K562 (cell line): ENCODE data around the gene GLRA1.

Experiments
- CTCF ChIP-seq, 3 experiments: IDR thresholded peaks in 2 of 3; conservative IDR thresholded peaks in 1 of 3; 2 replicates each; pipeline ENCODE4 v1.5.1; 2011 to 2012; ENCODE audit warnings: low read length in 3 of 3, mild to moderate bottlenecking in 3 of 3, control low read depth in 2 of 3, improper control_type of control experiment in 1 of 3, inconsistent platforms in 1 of 3, low read depth in 1 of 3, mixed read lengths in 1 of 3, moderate library complexity in 1 of 3; ENCODE audit not compliant: insufficient read depth in 2 of 3
- MXI1 ChIP-seq: IDR thresholded peaks from 2 replicates; pipeline ENCODE4 v1.6.1; 2011; ENCODE audit warnings: low read depth, mild to moderate bottlenecking, improper control_type of control experiment, low read length
- NEUROD1 ChIP-seq: fragments of 150-350 bp; IDR thresholded peaks from 2 replicates; pipeline ENCODE4 v1.6.1; 2014; ENCODE audit warnings: borderline replicate concordance, low read length, low read depth; ENCODE audit not compliant: partially characterized antibody
- POLR2A ChIP-seq: fragments of 450-650 bp; conservative IDR thresholded peaks from 2 replicates; pipeline ENCODE4 v1.6.1; 2016
- ZNF175 ChIP-seq: fragments of 200-800 bp; sonication (Bioruptor generic); IDR thresholded peaks from 2 replicates; pipeline ENCODE4 v1.6.1; 2016; ENCODE audit warnings: low read depth, mild to moderate bottlenecking, missing genetic modification characterization, missing compliant biosample characterization
- ZNF274 ChIP-seq: IDR thresholded peaks from 2 replicates; pipeline ENCODE4 v1.6.1; 2011; ENCODE audit warnings: low read depth, mild to moderate bottlenecking, low read length, moderate library complexity, borderline replicate concordance
- ZNF644 ChIP-seq: fragments of 200-800 bp; sonication (Bioruptor generic); IDR thresholded peaks from 2 replicates; pipeline ENCODE4 v1.6.1; 2016; ENCODE audit warnings: low read depth, missing genetic modification characterization, missing compliant biosample characterization
- TF ChIP-seq, protein P1 (sequence below): sonication (generic); formaldehyde crosslinking; IDR thresholded peaks from 2 replicates; pipeline ENCODE4 v1.8.1; 2022; ENCODE audit warnings: missing genetic modification reagents

DNA sequence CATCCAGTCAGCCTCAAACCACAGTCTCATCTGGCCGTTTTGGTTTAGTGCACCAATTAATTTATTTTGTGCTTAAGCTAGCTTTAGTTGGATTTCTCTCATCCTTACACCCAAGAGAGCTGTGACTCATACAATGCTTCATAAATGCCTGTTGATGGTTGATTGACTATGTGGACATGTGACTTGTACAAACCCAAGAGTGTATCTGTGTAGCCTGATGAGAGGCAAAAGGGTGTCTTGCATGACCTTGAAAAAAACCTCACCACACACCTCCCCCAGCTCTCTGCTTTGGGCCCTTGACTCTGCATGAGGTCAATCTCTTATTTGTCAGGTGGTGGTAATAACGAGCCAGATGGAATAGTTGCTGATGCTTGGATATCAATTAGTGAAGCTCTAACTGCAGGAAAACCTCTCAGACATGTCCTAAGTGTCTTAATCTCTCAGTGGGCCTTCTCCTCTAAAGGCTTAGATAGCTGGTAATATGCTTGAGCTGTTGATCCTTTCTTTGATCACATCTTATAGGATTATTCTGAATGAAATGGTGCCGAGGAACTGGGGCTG lies 10.6 kb upstream of the GLRA1 start:
- TF ChIP-seq MXI1 (no peak), ZNF274 (no peak), POLR2A (no peak), ZNF644 (tag) (no peak), ZNF175 (CRISPR knock-in tag) (no peak), NEUROD1 (no peak), CTCF (IDR thresholded peaks at IDR 0.05 in 2 of 3, conservative IDR thresholded peaks at IDR 0.05 in 1 of 3; ENCODE audit: insufficient read depth in 2 of 3, low read depth in 1 of 3, low read length in 3 of 3) (no peak)
- TF ChIP-seq, protein P1, sequence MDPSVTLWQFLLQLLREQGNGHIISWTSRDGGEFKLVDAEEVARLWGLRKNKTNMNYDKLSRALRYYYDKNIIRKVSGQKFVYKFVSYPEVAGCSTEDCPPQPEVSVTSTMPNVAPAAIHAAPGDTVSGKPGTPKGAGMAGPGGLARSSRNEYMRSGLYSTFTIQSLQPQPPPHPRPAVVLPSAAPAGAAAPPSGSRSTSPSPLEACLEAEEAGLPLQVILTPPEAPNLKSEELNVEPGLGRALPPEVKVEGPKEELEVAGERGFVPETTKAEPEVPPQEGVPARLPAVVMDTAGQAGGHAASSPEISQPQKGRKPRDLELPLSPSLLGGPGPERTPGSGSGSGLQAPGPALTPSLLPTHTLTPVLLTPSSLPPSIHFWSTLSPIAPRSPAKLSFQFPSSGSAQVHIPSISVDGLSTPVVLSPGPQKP (CRISPR knock-in tag), result no peak
